T-helper 22 cell (primary cell): Measurements from ENCODE around the gene SKOR1.

Experiments used
- DNase-seq: peaks from one replicate; pipeline ENCODE4 v3.0.0-alpha.2; 2020; ENCODE audit warnings: low read depth

The SKOR1 gene, protein sequence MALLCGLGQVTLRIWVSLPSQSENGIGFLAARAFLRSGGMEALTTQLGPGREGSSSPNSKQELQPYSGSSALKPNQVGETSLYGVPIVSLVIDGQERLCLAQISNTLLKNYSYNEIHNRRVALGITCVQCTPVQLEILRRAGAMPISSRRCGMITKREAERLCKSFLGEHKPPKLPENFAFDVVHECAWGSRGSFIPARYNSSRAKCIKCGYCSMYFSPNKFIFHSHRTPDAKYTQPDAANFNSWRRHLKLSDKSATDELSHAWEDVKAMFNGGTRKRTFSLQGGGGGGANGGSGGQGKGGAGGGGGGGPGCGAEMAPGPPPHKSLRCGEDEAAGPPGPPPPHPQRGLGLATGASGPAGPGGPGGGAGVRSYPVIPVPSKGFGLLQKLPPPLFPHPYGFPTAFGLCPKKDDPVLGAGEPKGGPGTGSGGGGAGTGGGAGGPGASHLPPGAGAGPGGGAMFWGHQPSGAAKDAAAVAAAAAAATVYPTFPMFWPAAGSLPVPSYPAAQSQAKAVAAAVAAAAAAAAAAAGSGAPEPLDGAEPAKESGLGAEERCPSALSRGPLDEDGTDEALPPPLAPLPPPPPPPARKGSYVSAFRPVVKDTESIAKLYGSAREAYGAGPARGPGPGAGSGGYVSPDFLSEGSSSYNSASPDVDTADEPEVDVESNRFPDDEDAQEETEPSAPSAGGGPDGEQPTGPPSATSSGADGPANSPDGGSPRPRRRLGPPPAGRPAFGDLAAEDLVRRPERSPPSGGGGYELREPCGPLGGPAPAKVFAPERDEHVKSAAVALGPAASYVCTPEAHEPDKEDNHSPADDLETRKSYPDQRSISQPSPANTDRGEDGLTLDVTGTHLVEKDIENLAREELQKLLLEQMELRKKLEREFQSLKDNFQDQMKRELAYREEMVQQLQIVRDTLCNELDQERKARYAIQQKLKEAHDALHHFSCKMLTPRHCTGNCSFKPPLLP

DNA sequence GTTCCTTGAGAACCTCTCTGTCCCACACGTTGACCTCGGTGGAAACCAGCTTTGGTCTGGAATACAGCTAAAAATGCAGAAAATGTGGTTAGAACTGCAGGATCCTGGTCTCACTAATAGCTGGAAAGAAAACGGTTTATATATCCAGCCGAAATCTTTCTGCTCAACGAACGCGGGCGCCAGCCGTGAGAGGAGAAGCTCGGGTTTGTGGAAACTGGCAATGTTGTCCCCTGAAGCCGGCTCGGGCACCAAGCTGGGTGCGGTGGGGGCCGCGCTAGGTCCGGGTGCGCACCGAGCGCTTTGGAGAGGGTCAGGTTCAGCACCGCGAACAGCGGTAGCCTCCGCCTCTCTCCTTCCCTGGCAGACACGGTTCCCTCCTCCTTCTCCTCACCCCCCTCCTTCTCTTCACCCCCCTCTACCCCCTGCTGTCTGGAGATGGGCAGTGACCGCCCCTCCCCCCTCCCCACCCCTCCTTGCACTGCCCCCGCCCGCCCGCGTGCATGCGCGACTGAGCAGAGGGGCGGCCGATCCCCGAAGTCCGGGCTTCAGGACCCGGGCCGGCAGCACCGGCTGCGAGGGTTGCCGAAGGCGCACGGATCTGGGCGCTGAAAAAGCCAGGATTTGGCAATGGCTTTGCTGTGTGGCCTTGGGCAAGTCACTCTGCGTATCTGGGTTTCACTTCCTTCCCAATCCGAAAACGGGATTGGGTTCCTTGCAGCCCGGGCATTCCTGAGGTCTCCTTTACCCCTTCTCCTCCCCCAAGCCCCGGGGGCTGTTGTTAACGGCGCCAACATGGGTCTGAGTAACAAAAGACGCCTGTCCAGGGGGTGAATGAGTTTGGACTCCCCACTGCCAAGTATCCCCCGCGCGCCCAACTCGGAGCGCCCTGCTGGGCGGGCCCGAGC lies at the start of gene SKOR1:
Gene SKOR1, plus strand, starts transcription at position 534 of the 905 bp plus-strand sequence. Its CDS starts 94 bp downstream, at position 628.
- DNase-seq, result no peak

- DNase-seq, result no peak
These were observed 49.3 kb upstream of the SKOR1 start for GRCh38 chr15:67775998-67776397.

- DNase-seq, result no peak
These were observed 48.7 kb upstream of the SKOR1 start for GRCh38 chr15:67776600-67776999.

DNA sequence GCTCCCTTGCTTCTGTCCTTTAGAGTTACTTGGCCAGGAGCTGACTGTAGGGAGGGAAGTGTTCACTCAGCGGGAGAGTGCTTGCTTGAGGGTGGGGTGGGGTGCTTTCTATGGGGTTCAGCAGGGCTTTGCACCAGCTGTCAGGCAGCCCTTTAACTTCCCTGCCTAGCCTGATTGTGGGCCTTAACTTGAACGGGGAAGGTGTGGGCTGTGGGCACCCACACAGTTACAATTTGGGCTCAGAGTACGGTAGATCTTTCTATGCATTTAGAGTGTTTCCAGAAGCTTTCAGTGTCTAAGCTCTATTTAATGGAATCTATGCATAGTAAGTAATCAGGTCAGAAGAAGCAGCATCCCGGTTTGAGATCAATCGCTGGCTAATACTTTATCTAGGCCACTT lies 48.2 kb upstream of the SKOR1 start:
- no peak for DNase-seq

GRCh38 chr15:67777773-67778172 lies 47.5 kb upstream of the SKOR1 start:
- DNase-seq, result no peak

DNA sequence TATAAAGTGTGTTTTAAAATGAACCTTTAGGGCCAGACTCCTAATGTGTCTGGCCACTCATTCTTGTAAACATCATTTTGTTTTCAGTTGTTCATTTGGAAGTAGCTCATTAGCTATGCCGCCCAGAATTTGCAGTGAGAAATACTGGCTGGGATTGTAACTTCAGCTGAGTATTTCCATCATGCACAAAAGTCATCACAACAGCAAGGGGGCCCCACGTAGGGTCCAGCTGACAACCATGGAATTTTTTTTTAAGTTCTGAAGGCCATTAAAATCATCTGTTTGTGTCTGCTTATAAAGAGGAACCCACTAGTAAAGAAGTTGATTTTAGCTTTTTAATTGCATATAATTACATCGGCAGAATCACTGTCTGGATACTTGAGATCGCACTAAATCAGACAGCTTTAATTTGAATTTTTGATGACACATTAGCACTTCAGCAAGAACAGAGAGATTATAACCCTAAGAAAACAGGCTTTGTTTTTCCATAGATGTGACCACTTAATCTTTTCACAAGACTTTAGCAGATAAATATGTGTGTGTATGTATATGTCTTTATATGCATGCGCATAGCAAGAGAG lies 46.3 kb upstream of the SKOR1 start:
- no peak for DNase-seq

DNA sequence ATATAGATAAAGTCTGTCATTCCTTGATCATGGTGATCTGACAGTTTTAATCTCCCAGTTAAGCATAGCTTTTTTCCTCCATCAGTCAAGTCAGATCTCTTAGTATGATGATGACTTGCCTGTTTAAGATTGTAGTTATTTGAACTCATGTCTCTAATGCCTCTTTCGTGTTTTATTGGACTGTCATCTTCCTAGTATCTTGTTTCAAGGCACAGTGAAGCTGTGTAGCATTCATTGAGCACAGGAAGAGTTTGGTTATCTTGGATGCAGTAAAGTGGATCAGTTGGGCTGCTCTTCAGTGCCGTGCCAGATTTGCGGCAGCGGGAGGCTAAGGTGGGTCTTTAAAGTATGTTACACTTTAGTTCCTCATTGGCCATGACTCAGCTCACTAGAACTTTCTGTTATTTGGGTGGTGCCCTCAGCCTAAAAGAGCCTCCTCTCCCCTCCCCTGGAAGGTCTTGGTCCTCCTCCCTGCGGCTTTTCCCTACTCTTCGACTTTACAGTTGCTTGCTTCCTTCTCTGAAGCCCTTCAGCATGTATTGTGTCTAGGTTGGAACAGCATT lies 45.7 kb upstream of the SKOR1 start:
- no peak for DNase-seq

- DNase-seq, result no peak
These were observed 44.2 kb upstream of the SKOR1 start for GRCh38 chr15:67781061-67781460.

DNA sequence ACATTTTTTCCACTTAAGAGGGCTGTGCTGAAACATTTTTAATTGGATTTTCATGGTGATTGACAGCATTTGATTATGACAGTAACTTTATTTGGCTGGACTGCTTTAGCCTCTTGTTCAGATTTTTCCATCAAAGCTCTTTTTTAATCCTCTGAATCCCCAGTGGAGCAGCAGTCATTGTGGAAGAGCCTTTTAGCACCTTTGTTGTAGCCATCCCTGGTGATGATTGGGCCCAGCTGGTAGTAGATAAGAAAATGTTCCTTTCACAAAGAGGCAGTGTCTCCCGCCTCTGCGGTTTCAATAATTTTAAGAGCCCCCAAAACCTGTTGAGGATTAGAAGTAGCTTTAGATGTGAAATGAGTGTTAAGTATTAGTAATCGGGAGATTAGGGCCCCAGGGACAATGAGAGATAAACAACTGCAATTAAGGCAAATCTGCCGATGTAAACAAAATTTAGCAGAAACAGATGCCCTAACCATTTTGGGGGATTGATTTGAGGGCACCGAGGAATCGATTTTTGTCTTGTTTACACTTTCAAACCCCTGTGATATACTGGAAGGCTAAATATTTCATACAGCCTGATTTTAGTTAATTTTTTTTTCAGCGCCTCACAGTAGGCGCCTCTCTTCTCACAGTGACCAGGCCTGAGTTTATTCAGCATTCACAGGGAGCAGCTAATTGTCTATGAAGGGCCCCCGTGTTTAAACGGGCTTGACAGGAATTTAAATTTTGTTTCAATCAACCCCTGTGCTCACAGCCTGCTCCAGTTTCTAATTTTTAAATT lies 43.2 kb upstream of the SKOR1 start:
- DNase-seq, result no peak

DNA sequence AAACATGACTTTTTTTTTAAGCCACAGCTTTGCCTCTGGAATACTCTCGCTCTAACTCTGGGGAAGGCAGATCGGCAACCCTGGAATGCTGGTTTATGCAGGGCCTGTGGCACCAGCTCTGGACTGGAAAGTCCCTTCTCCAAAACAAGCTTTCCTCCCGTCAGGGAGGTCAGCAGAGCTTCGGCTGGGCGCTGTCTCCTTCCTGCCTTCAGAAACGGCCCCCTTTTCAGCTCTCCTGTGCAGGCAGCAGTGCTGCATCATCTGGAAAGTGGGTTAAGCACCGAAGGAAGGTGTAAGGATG lies 42.7 kb upstream of the SKOR1 start:
- no peak for DNase-seq

DNA sequence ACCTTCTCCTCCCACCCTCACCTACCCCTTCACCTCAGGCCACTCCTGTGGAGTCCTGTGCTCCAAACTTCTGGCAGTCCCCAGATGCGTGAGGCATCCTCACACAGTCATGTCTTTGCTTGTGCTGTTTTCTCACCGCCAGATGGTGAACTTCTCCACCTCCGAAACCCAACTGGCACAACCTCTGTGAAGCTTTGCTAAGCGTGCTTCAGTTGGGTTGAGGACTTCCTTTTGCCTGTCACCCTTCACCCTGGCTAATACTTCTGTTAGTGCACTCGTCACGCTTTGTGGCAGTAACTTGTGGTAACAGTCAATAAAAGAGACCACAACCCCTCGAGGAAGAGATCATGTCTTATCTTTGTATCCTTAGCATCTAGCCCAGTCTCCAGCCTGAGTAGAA lies 42.0 kb upstream of the SKOR1 start:
- no peak for DNase-seq

DNA sequence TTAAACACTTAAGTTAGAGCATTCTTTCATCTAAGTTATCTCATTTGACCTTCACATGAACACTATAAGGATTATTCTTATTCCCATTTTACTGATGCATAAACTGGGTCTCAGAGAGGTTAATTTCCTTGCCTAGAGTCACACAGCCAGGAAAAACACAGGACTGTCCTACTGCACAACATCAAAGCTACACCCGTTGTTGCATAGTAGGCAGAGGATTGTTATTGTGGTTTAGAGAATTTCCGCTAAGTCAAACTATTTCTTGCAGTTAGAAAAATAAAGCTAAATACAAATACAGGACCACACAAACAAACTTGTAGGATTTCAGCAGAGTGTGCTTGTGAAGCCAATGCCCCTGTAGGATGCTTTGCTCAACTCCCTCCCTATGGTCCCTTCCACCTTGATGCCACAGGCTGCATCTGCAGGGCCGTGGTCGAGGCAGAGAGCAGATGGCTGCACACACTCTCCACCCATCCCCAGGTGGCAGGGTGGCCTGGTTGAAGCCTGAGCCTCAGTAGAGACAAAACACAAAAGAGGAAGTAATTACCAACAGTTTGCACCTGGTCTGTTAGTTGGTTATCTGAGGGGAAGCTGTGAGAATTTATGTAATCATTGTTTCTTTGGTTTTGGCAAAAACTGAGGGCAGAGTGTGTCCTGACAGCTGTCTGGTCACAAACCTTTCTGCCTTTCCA lies 41.1 kb upstream of the SKOR1 start:
- no peak for DNase-seq

DNA sequence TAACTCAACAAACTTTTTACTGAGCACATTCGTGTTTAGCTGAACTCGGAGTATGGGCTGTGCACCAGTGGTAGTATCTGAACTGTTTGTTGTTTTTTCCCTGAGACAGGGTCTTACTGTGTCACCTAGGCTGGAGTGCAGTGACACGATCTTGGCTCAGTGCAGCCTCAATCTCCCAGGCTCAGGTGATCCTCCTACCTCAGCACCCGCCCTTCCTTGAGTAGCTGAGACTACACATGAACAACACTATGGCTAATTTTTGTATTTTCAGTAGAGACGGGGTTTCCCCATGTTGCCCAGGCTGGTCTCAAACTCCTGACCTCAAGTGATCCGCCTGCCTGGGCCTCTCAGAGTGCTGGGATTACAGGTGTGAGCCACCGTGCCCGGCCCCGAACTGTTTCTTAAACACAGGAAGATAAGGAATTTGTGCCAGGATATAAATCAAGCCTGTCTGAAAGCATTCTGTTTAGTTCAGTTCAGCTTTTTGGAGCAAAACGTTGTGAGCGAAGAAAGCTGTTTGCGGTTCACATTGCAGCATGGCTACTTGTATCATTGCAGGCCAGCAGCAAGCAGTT lies 40.4 kb upstream of the SKOR1 start:
- DNase-seq, result no peak

- no peak for DNase-seq
These were observed 39.9 kb upstream of the SKOR1 start for GRCh38 chr15:67785431-67785830.

DNA sequence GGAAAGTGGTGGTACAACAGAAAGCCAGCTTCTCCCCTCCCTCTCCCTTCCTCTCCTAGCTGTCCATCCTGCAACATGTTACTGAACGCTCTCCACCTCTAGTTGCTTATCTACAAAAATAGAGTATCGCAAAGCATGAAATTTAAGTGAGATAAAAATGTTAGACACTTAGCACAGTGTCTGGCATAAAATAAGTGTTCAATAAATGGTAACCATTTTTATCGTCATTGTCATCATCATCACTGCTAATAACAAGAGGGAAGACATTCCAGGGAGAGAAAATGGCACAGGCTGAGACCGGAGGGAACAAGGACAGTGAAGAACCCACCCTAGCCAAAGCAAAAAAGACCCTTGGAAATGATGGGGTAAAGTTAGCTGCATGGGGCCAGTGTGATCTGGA lies 38.7 kb upstream of the SKOR1 start:
- no peak for DNase-seq

DNA sequence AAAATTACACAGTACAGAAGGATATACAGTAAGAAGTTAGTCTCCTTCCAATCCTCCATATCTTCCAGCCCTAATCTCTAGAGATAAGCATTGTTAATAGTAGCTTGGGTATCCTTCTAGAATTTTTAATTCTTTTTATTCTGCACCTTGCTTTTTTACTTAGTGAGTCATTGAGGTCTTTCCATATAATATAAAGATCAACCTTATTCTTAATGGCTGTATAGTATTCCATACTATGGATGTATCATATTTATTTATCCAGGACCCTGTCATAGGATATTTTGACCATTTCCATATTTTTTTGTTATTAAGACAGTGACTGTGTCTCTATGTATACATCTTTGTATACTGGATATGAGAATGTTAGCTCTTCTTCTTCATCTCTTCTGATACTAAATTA lies 36.3 kb upstream of the SKOR1 start:
- DNase-seq, result no peak

GRCh38 chr15:67790610-67791319 lies 34.5 kb upstream of the SKOR1 start:
- DNase-seq, result no peak

- DNase-seq, result no peak
These were observed 32.9 kb upstream of the SKOR1 start for GRCh38 chr15:67792250-67792942.
